HG02610 (cell line): ENCODE measurements around the gene ANO2.

ENCODE experiments used
- ATAC-seq: cut with Tn5 transposase; IDR thresholded peaks from one replicate; pipeline ENCODE4 v1.9.1; 2021; ENCODE audit warnings: mild to moderate bottlenecking, moderate library complexity; ENCODE audit not compliant: unreplicated experiment

The ANO2 gene

DNA sequence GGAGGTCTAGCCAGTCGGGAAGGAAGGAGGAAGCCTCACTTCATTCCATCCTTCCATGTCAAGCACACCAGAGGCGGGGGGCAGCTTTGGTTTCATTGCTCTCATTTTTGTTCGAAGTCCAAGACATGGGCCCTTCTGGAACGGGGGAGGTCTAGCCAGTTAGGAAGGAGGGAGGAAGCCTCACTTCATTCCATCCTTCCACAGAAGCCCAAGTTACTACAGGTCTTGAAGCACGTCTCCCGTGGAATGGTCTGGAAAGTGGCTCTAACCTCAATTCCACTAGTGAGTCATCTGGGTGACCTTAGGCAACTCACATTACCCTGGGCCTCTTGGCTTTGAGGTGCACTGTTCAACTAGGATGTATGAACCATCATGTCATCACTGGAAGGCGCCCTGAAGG, 356.9 kb downstream of the ANO2 start:
- ATAC-seq, result no peak

- no peak for ATAC-seq
These were observed 357.3 kb downstream of the ANO2 start for GRCh38 chr12:5587711-5588121.

GRCh38 chr12:5586201-5586600, 358.9 kb downstream of the ANO2 start:
- ATAC-seq, result no peak

- no peak for ATAC-seq
These were observed 359.9 kb downstream of the ANO2 start for GRCh38 chr12:5585178-5585577.

DNA sequence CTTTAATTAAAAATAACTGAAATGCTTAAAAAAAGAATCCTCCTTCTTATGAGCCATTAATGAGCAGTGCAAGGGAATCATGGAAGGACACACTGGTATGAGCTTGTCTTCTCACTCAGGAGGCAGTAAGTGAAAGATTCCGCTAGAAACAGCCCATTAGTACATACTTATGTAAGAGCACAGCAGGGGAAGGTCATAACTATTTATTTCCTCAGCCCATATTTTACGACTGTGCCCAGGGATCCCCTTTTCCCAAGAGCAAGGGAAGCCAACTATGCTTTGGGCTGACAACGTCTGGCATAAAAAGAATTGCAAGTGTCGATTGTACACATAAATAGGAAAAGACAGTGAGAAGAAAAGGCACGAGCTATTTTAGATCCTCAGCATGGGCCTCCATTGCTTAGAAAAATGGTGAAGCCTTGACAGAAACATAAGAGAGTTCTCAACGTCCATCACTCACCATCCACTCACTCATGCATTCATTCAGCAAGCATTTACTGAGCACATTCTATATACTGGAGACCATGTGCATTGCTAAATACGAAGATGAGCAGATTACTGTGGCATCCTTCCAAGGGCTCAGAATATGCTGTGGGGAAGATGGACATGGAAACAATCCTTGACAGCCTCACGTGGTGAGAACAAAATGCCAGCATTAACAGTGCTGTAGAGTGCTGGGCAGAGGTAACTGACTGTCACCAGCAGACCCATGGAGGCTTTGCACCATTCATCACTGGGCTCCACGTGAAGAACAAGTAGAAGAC, 360.5 kb downstream of the ANO2 start:
- no peak for ATAC-seq

DNA sequence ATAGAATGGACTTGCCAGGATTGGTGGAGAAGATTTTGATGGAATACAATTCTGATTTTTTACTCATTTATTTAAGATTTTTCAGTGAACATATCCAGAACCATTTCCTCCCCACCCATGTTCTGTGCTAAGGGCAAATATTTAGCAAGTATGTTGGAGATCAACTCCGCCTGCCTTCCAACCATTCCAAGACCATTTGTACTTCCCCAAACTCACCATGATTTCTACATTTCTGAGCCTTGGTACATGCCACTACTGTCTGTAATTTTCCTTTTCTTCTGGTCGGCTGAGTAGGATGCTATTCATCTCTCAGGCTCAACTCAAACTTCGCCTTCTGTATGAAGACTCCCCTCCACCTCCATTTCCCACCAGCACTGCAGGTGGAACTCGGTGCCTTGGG, 362.5 kb downstream of the ANO2 start:
- ATAC-seq, result no peak

- ATAC-seq, result no peak
These were observed 363.0 kb downstream of the ANO2 start for GRCh38 chr12:5582018-5582417.

DNA sequence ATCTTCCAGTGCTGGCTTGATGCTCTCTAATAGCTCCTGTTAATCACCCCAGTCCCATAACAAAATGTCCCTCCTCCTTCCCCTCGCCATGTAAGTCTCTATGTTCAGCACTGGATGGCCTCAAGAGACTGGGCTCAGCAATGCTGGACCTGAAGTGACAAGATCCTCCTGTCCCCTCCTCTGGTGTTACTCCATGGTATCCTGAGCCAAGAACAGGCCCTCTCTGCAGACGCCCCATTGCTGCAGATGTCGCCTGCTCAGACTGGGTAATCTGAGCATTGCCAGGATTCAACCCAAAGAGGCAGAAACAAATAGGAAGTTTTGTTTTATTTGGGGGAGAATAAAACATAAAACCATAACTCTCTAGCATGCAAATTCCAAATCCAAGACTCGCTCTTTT, 363.4 kb downstream of the ANO2 start:
- ATAC-seq, result no peak

- ATAC-seq, result no peak
These were observed 364.0 kb downstream of the ANO2 start for GRCh38 chr12:5581019-5581418.

DNA sequence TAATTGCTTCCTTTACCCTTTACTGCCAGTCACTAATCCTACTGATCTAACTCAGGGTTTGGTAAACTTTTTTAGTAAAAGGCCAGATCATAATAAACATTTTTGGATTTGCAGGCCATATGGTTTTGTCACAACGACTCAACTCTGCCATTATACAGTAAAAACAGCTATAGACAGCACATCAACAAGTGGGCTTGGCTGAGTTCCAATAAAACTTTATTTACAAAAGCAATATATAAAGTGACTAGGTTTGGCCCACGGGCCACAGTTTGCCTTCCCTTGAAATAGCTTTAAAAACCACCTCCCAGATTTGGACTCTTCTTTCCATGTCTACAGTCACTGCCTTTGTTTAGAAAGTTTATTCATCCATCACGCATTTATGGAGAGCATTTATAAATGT, 366.3 kb downstream of the ANO2 start:
- no peak for ATAC-seq

- no peak for ATAC-seq
These were observed 367.3 kb downstream of the ANO2 start for GRCh38 chr12:5577741-5578140.

- ATAC-seq, result no peak
These were observed 367.8 kb downstream of the ANO2 start for GRCh38 chr12:5577211-5577612.

- no peak for ATAC-seq
These were observed 369.1 kb downstream of the ANO2 start for GRCh38 chr12:5575987-5576386.

DNA sequence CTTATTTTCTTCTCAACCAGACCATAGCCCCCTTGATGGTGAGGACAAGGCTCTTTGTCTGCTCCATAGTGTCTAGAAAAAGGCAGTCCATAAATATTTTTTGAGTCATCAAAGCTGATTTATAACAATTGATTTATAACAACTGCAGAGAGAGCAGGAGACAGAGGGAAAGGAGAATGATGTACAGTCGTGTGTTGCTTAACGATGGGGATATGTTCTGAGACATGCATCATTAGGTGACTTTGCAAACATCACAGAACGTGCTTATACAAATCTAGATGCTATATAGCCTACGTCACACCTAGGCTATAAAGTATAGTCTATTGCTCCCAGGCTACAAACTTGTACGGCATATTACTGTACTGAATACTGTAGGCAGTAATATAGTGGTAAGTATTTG, 369.8 kb downstream of the ANO2 start:
- no peak for ATAC-seq

DNA sequence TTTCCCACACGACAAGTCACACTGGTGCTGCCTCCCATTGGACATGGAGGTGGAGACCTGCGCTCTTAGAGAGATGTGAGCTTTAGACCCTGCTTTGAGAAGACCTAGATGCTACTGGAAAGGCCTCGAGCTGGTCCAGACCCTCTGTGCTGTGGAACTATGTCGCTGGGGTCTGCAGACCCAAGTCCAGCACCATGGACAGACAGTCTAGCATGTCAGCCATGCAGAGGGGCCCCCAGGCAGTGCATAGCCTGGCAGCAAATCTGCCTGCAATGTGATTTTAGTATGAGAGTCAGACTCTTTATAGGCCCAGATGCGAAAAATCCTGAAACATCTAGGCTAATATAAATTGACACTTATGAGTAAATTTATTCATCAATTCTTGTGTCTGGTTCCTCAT, 371.7 kb downstream of the ANO2 start:
- no peak for ATAC-seq

DNA sequence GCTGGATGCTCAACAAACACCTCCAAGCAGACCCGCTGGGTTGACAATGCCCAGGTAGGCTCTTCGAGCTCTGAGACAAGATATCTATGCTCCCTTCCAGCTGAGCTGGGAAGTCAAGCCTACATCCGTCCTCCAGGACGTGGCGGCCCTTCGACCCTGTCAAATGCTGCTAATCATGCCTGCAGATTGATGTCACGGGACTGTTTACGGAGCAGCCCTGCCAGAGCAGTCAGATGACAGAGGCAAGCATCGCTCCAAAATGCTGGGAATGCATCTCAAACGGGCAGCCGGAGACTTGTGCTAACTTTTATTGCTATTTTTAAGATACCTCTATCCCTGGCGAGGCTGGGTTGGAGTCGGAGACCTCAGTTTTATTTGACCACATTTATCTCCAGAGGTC, 373.9 kb downstream of the ANO2 start:
- ATAC-seq, result no peak

DNA sequence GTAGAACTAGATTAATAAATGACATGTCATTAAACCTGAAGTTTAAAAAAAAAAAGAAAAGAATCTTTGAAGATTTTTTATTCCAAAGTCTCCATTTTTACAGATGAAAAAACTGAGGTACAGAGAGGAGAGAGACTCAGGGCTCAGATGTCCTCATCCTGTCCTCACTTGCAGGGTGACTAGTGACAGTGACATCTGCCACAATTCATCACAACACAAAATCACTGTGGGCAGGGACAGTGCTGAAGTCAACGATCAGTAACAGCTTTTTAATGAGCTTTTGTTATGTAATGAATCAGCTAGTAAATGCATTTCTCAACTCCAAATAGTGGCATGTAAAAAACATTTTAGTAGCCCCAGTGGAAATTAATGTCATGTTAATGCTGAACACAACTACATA, 374.6 kb downstream of the ANO2 start:
- no peak for ATAC-seq

GRCh38 chr12:5568325-5568981, 376.6 kb downstream of the ANO2 start:
- no peak for ATAC-seq

- no peak for ATAC-seq
These were observed 377.9 kb downstream of the ANO2 start for GRCh38 chr12:5567016-5567725.

GRCh38 chr12:5565933-5566599, 379.0 kb downstream of the ANO2 start:
- no peak for ATAC-seq

GRCh38 chr12:5562581-5562980, 382.5 kb downstream of the ANO2 start:
- ATAC-seq, result no peak

DNA sequence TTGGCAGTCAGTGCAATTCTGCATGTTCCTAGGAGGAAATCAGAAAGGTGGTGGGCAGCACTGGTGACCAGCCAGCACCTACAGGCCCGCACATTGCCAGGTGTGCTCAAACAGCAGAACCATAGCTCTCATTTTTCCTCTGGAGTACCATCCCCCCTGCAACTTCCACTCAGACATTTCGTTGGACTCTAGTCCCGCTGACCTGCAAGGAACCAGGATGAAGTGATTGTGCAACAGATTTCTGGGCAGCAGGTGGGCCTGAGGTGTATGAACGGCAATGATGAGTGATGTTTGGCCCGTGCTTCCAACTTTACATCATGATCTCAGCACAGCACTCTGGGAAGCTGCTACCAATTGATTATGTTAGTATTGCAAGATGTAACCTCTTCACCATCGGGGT, 383.2 kb downstream of the ANO2 start:
- no peak for ATAC-seq
